GM19035 (cell line): Measurements from ENCODE around the gene HNRNPH1.

Source experiments
- ATAC-seq: cut with Tn5 transposase; IDR thresholded peaks from one replicate; pipeline ENCODE4 v1.9.1; 2021; ENCODE audit not compliant: unreplicated experiment

Gene HNRNPH1

GRCh38 chr5:179606071-179606909 is 17.2 kb downstream of the HNRNPH1 start:
- no peak for ATAC-seq

DNA sequence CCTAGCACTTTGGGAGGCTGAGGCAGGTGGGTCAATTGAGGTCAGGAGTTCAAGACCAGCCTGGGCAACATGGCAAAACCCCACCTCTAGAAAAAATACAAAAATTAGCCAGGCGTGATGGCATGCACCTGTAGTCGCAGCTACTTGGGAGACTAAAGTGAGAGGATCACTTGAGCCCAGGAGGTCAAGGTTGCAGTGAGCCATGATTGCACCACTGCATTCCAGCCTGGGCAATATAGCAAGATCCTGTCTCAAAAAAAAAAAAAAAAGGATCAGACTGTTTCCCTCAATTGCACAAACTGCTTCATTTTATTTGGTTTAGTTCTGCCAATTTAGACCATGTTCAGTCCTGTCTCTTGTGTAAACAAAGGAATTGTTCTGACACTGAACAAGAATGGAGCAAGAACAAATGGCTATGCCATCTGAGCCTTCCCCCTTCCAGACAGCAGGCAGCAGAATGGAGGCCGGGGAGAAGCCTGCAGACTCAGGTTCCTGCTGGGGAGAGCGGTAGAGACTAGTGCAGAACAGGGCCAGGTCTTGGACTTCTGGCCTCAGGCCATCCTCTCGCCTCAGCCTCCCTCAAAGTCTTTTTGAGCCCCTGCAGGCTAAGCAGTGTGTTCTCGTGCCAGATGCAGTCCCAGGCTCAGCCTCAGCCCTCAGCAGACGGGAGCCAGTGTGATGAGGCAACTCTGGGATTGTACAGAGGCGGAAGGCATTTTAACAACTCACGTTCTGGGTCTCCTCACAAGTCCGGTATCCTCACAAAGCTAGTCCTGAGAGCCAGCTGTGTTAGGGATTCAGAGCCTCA is 18.2 kb downstream of the HNRNPH1 start:
- ATAC-seq = no peak

DNA sequence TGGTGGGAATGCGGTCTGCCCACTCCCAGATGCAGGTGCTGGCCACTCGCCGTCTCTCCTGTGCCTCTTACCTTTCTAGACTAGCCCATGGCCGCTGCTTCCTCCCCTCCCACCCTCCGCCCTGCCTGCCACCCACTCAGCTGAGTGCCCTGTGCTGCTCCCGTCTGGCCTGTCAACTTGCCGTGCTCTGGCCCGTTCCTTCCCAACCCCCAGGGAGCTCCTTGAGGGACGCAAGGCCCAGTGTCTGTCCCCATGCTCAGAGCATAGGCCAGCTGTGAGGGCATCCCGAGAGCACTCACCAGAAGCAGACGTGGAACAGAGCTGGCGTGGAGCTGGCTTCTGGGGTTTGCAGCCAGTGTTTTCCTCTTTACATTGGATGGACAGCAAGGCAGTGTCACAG is 20.2 kb downstream of the HNRNPH1 start:
- ATAC-seq = no peak

DNA sequence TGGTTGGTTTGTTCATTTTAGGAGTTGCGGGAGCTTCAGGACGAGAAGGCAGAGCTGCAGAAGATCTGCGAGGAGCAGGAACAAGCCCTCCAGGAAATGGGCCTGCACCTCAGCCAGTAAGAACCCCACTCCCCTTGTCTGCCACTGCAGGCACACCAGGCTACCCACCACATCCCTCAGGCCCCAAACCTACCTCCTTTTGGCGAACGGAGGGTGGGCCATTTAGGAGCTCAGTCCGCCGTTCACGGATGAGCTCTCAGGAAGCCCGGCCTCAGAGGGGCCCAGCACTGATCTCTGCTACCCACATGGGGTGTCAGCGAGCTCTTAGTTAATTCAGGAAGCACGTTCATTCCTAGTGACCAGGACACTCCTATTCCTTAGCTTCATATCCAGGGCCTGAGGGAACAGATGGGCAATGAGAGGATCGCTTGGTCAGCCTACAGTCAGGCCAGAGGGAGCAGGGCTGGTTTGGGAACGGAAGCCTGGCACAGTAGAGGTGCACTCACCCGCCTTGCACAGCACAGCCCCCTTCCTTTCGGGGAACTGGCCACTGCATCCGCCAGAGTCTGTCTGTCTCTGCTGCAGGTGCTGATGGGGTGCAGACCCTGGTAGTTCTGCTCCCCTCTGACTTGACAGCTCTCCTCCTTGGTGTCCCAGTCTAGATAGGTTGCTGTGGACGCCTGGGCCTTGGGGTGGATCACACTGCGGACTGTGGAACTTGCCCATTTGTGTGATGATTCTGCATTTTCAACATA is 21.4 kb downstream of the HNRNPH1 start:
- ATAC-seq = no peak

GRCh38 chr5:179599973-179600372 is 23.5 kb downstream of the HNRNPH1 start:
- no peak for ATAC-seq

GRCh38 chr5:179599566-179599965 is 23.9 kb downstream of the HNRNPH1 start:
- ATAC-seq = no peak

DNA sequence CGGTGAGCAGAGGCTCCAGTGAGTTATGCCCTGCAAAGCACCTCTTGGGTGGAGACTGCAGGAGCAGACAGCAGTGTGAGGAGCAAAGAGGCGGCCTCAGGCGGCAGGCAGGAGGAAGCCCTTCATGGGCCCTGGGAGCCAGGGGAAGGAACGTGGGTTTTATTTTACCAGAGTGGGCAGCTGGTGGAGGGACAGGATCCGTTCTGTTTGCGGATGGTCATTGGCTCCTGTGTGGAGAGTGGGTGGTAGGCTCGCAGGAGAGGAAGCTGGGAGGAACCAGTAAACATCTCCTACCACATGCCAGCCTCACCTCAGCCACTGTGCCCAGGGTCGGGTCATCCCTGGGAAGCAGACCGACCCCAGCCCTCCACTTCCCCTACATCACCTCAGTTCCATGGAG is 24.4 kb downstream of the HNRNPH1 start:
- ATAC-seq = no peak

- ATAC-seq = no peak
These were observed 27.1 kb downstream of the HNRNPH1 start for GRCh38 chr5:179596421-179596820.

- ATAC-seq = no peak
These were observed 27.6 kb downstream of the HNRNPH1 start for GRCh38 chr5:179595916-179596315.

DNA sequence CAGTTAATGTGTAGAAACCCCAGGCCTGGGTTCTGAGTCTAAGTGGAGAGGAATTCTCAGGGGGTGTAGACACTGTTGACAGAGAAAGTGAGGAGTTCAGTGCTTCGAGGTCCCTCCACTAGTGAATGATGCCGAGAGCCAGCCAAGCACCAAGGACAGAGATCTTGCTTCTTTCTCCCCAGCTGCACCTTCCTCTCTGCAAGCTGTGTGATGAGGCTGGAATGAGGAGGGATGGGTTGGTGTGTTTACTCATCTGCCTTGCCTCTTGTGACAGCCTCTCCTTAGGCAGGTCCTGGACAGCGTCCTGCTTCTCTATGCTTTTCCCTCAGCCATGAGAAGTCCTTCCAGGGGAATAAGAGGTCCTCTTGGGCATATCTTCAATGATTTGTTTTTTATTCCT is 35.3 kb downstream of the HNRNPH1 start:
- no peak for ATAC-seq

- ATAC-seq = no peak
These were observed 37.5 kb downstream of the HNRNPH1 start for GRCh38 chr5:179585941-179586401.

DNA sequence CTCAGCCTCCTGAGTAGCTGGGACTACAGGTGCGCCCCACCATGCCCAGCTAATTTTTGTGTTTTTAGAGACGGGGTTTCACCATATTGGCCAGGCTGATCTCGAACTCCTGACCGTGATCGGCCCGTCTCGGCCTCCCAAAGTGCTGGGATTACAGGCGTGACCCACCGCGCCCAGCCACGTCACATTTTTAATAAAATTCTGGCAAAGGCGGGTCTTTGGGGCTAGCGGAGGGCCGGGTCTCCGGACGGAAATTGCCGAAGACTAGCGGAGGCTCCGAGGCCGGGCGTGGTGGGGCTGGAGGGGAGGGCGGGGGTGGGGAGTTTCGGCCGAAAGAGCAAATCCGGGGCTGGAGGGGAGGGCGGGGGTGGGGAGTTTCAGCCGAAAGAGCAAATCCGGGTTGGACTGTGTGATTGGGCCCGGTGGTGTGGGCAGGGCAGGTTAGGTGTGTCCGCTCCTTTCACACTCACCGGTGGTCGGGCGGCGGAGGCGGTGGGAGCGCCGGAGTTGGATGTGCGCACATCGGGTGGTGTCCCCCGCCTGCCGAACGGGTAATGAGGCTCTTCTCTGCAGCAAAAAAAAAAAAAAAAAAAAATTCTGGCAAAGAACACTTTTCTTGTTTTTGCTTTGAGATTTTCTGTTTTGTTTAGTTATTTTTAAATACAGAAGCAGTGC is 46.0 kb downstream of the HNRNPH1 start:
- no peak for ATAC-seq

DNA sequence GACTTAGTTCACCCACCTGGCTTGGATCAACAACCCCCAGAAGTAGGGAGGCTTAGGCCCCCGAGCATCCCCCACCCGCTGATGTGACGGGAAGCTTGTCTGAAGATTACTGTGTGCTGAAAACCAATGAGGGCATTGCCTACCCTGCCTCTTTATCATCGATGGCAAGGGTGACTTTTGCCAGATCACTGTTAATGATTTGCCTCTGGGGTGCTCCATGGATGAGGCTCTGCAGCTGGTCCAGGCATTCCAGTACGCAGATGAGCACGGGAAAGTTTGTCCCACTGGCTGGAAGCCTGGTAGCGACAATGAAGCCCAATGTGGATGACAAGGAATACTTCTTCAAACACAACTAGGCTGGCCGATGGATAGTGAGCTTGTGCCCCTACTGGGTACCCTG is 51.1 kb downstream of the HNRNPH1 start:
- no peak for ATAC-seq

- no peak for ATAC-seq
These were observed 54.8 kb downstream of the HNRNPH1 start for GRCh38 chr5:179568721-179569120.

GRCh38 chr5:179564526-179564925 is 58.9 kb downstream of the HNRNPH1 start:
- no peak for ATAC-seq
